ENCODE measurements around the gene TUBB4A. TPM values are rescaled to one million over a fixed set of nuclear protein-coding genes. Genes with fewer than 3 reads are reported as not detected.
A peak's percentile ranks its signal among the peaks of the same experiment; 100 is the strongest.
"Not testable (repeated sequence)": the region's sequence is repeated elsewhere in the genome, so short reads cannot be mapped to it uniquely, and the experiment has no call there.

Gene TUBB4A
- total RNA-seq (ENCODE audit: low replicate concordance): 2.4 and 7.3 TPM in 2 replicates

DNA sequence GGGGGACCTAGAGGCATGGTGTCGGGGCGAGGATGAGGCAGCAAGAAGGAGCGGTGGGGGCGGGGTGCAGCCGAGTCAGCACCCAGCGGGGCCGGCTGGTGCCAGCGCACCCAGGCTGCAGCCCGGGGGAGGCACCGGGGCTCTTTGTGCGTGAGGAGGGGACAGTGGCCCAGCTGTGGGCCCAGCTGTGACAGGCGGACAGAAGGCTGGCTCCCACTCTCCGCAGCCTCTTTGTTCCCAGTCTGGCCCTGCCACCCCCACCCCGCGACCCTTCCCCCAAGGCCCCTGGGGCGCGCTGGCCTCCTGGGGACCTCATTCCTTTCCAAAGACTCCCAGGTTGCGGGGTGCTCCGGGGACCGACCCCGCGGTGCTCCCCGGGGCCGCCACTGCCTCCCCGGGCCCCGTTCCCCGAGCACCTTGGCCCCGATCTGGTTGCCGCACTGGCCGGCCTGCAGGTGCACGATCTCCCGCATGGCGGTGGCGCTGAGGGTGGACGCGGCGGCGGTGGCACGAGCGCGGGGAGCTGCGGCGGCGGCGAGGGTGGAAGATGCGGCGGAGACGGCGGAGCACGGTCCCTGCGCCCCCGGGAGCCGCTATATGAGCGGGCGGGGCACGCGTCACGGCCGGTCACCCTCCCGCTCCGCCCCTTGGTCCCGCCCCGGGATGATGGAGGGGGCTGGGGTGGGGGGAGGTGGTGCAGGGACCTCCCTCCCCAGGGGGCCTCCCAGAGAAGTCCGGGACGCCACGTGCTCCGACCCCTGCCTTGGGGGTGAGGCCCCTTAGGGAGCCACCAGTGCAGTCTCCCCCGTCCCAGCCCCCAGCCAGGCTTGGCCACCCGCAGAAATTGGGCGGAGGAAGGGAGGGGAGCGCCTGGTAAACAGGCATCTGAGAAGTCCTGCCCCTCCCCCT lies at the start of gene TUBB4A:
TSS of gene TUBB4A (minus strand) at position 570 of the 909 bp plus-strand sequence. CDS start at position 473, 97 bp downstream.
- peak within 1 kb of the TSS; percentile 99 for H3K4me2 ChIP-seq
- peak; percentile 56 for DNase-seq (ENCODE audit: low spot score)

DNA sequence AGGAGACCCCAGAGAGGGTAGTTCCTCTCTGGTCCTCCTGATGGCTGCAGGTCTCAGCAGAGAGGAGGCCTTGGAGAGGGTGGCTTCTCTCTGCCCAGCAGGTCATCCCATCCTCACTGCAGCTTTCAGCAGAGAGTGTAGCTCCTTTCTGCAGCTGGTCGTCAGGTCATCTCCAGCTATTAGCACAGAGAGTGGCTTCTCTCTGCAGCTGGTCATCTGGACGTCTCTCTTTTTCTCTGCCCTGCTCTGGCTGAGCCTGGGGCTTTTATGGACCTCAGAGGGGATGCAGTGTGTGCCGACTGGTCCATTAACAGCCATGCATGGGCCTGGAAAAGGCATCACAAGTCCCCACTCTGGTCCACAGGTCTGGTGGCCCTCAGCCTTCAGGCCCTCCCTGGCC lies 49.0 kb upstream of the TUBB4A start:
- Histone ChIP-seq H3K9me3 (ENCODE audit: low read depth) (no peaks in the 10 kb centered on the region), H3K79me2 (ENCODE audit: low read depth) (no peaks in the 10 kb centered on the region), H4K20me1 (ENCODE audit: low read depth) (no peaks in the 10 kb centered on the region), H3K27ac (no peak overlapping the region), H3K4me1 (peaks cover 4% of the 10 kb centered on the region), H3F3A (ENCODE audit: low read depth) (peaks cover 8% of the 10 kb centered on the region), H2AFZ (replicated peaks) (peak overlapping the region; percentile 32), H3K4me3 (no peak overlapping the region), H3K27me3 (no peaks in the 10 kb centered on the region), H3K9ac (no peak overlapping the region), H3K36me3 (no peaks in the 10 kb centered on the region), H3K4me2 (no peak overlapping the region)
- no peak overlapping the region for H3K27ac Mint-ChIP-seq
- no peak overlapping the region for H3K4me3 Mint-ChIP-seq
- no peaks in the 10 kb centered on the region for H3K36me3 Mint-ChIP-seq
- peaks cover 2% of the 10 kb centered on the region for H3K4me1 Mint-ChIP-seq
- H3K27me3 Mint-ChIP-seq (ENCODE audit: insufficient read depth, low read depth): peaks cover 8% of the 10 kb centered on the region
- DNase-seq (ENCODE audit: low spot score): no peak
- H3K9me3 Mint-ChIP-seq: no peaks in the 10 kb centered on the region
- TF ChIP-seq EZH2phosphoT487 (IDR thresholded peaks at IDR 0.05) (no peak), EZH2 (IDR thresholded peaks at IDR 0.05) (no peak)
- TF ChIP-seq, protein P1, sequence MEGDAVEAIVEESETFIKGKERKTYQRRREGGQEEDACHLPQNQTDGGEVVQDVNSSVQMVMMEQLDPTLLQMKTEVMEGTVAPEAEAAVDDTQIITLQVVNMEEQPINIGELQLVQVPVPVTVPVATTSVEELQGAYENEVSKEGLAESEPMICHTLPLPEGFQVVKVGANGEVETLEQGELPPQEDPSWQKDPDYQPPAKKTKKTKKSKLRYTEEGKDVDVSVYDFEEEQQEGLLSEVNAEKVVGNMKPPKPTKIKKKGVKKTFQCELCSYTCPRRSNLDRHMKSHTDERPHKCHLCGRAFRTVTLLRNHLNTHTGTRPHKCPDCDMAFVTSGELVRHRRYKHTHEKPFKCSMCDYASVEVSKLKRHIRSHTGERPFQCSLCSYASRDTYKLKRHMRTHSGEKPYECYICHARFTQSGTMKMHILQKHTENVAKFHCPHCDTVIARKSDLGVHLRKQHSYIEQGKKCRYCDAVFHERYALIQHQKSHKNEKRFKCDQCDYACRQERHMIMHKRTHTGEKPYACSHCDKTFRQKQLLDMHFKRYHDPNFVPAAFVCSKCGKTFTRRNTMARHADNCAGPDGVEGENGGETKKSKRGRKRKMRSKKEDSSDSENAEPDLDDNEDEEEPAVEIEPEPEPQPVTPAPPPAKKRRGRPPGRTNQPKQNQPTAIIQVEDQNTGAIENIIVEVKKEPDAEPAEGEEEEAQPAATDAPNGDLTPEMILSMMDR (IDR thresholded peaks at IDR 0.05): no peak

More for the DNA sequence above, at the start of gene TUBB4A:
- Histone ChIP-seq H3K27ac (no peak within 1 kb of the TSS), H3K9me3 (ENCODE audit: low read depth) (no peaks in the 10 kb centered on the region), H3K36me3 (no peaks in the 10 kb centered on the region), H3K4me1 (peaks cover 7% of the 10 kb centered on the region), H3K4me3 (peak within 1 kb of the TSS; percentile 95), H2AFZ (replicated peaks) (peak within 1 kb of the TSS; percentile 92), H3K27me3 (peaks cover 27% of the 10 kb centered on the region), H4K20me1 (ENCODE audit: low read depth) (no peaks in the 10 kb centered on the region), H3K79me2 (ENCODE audit: low read depth) (no peaks in the 10 kb centered on the region), H3K9ac (no peak within 1 kb of the TSS), H3F3A (ENCODE audit: low read depth) (no peaks in the 10 kb centered on the region)
- H3K36me3 Mint-ChIP-seq: no peaks in the 10 kb centered on the region
- H3K4me1 Mint-ChIP-seq: peaks cover 5% of the 10 kb centered on the region
- TF ChIP-seq, protein P1 (IDR thresholded peaks at IDR 0.05): peak; percentile 22
- TF ChIP-seq EZH2 (IDR thresholded peaks at IDR 0.05) (peak; percentile 60), EZH2phosphoT487 (IDR thresholded peaks at IDR 0.05) (peak; percentile 60)
- peaks cover 2% of the 10 kb centered on the region for H3K9me3 Mint-ChIP-seq
- peak within 1 kb of the TSS; percentile 82 for H3K4me3 Mint-ChIP-seq
- peak within 1 kb of the TSS; percentile 28 for H3K27ac Mint-ChIP-seq
- H3K27me3 Mint-ChIP-seq (ENCODE audit: insufficient read depth, low read depth): peaks cover 36% of the 10 kb centered on the region

DNA sequence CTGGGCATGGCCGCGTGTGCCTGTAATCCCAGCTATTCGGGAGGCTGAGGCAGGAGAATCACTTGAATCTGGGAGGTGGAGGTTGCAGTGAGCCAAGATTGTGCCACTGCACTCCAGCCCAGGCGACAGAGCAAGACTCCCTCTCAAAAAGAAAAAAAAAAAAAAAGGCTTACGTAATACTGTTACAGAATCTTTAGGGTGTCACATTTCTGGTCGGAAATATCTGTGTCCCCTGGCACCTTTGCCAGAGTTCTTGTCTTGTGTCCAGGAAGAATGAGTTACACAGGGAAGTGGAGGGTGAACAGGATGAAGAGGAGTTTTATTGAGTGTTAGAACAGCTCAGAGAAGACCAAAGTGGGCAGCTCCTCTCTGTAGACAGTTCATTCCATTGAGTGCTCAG lies 48.6 kb upstream of the TUBB4A start:
- not testable (repeated sequence) for H3K4me3 Mint-ChIP-seq; H3K4me1 Mint-ChIP-seq; DNase-seq (ENCODE audit: low spot score); H3K79me2 ChIP-seq (ENCODE audit: low read depth); H3K9me3 ChIP-seq (ENCODE audit: low read depth); H3K9ac ChIP-seq; H4K20me1 ChIP-seq (ENCODE audit: low read depth); H3K36me3 Mint-ChIP-seq; H3K27me3 Mint-ChIP-seq (ENCODE audit: insufficient read depth, low read depth); H3K4me1 ChIP-seq; H3F3A ChIP-seq (ENCODE audit: low read depth); H3K27me3 ChIP-seq; H3K27ac ChIP-seq; H3K4me3 ChIP-seq; H3K9me3 Mint-ChIP-seq; H3K36me3 ChIP-seq; H3K4me2 ChIP-seq; H3K27ac Mint-ChIP-seq
- H2AFZ ChIP-seq (replicated peaks): peak overlapping the region; percentile 32

DNA sequence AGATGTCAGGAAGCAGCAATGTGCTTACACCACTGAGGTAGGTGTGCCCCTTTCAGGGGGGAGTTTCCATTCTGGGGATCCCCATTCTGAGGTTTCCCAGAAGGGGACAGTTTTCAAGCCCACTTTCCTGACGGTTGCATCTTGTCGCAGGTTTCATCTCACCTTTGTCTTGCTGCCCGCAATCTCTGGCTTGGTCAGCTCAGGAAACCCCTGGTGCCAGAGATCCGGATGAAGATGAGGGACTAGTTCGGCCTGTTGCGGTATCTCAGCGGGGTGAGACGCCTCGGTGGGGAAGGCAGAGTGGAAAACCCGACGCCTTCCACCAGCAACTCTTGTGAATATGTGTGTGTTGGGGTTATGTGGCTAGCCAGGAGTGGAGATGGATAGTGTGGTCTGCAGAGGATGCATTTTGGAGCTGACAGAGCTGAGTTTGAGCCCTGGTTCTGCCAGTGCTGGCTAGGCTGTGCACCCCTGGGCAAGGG lies 41.8 kb upstream of the TUBB4A start:
- no peak overlapping the region for H3K27ac Mint-ChIP-seq
- no peaks in the 10 kb centered on the region for H3K36me3 Mint-ChIP-seq
- Histone ChIP-seq H4K20me1 (ENCODE audit: low read depth) (no peaks in the 10 kb centered on the region), H3K27ac (no peak overlapping the region), H3K36me3 (no peaks in the 10 kb centered on the region), H3K79me2 (ENCODE audit: low read depth) (no peaks in the 10 kb centered on the region), H2AFZ (replicated peaks) (no peak overlapping the region), H3K4me3 (no peak overlapping the region), H3K4me1 (no peaks in the 10 kb centered on the region), H3K9ac (no peak overlapping the region), H3K9me3 (ENCODE audit: low read depth) (no peaks in the 10 kb centered on the region), H3F3A (ENCODE audit: low read depth) (no peaks in the 10 kb centered on the region), H3K27me3 (no peaks in the 10 kb centered on the region), H3K4me2 (no peak overlapping the region)
- DNase-seq (ENCODE audit: low spot score): no peak
- H3K9me3 Mint-ChIP-seq: no peaks in the 10 kb centered on the region
- TF ChIP-seq, protein P1 (IDR thresholded peaks at IDR 0.05): no peak
- no peak for TF ChIP-seq EZH2 (IDR thresholded peaks at IDR 0.05)
- TF ChIP-seq EZH2phosphoT487 (IDR thresholded peaks at IDR 0.05): no peak
- no peak overlapping the region for H3K4me3 Mint-ChIP-seq
- H3K4me1 Mint-ChIP-seq: no peaks in the 10 kb centered on the region
- H3K27me3 Mint-ChIP-seq (ENCODE audit: insufficient read depth, low read depth): peaks cover 7% of the 10 kb centered on the region
